AG04450 (cell line): ENCODE results near the gene MUC22. TPM values are rescaled to one million over a fixed set of nuclear protein-coding genes. Genes with fewer than 3 reads are reported as not detected.
"Not testable (repeated sequence)": the region's sequence is repeated elsewhere in the genome, so short reads cannot be mapped to it uniquely, and the experiment has no call there.

Experiments
- CTCF ChIA-PET: fragments of 300-600, 350-600 bp; formaldehyde crosslinking; extraction: SDS; loops from one replicate; lab custom pipeline; 2022; ENCODE audit warnings: antibody characterized with exemption, inconsistent platforms; lab: Charles Lee
- POLR2A ChIA-PET: fragments of 350-600 bp; formaldehyde crosslinking; extraction: SDS; loops from one replicate; lab custom pipeline; 2021; ENCODE audit warnings: antibody characterized with exemption, inconsistent platforms; lab: Yijun Ruan, JAX
- DNase-seq: peaks from one replicate; pipeline ENCODE4 v3.0.0-alpha.2; 2011; ENCODE audit warnings: low read depth, low spot score
- H3K27ac ChIP-seq: one replicate; pipeline ENCODE4 v1.5.1; 2012; ENCODE audit warnings: low read depth, low read length, control low read depth
- H3K27me3 ChIP-seq: one replicate; pipeline ENCODE4 v1.6.0; 2012; ENCODE audit warnings: low read length; ENCODE audit not compliant: control insufficient read depth, insufficient read depth
- H3K4me3 ChIP-seq: 2 replicates; pipeline ENCODE4 v1.5.1; 2011; ENCODE audit warnings: mild to moderate bottlenecking, low read depth, low read length, control low read depth
- H3K9me3 ChIP-seq: 2 replicates; pipeline ENCODE4 v1.5.1; 2012; ENCODE audit warnings: low read length; ENCODE audit not compliant: control insufficient read depth, insufficient read depth
- polyA plus RNA-seq: library from polyadenylated mRNA; depleted of rRNA; stranded (reverse); fragments of >200 nt; gene quantifications from 2 replicates; pipeline ENCODE4 v1.2.3, GENCODE V29; 2011
- TF ChIP-seq, protein P1 (sequence below): IDR thresholded peaks from 2 replicates; pipeline ENCODE4 v1.5.1; 2011; ENCODE audit warnings: low read depth, low read length, control low read depth, inconsistent platforms

The MUC22 gene
- polyA plus RNA-seq, 1 experiment: not detected

DNA sequence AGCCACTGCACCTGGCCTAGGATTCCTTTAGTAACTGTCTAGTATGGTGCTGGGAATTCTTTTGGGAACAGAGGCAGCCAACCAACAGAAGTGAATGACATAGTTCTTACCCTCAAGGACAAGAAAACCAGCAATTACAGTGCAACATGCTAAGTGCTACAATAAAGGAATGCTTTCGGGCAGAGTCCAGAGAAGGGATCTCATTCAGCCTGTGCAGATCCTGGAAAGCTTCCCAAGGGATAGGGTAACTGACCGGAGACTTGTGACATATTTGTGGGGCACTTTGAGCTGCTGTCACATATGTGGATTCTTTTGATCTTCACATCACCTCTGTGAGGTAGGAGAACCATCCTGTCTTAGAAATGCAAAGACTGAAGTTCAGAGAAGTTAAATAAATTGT is 55.3 kb downstream of the MUC22 start:
- Histone ChIP-seq H3K4me3 (no peak overlapping the region), H3K27me3 (peaks cover 7% of the 10 kb centered on the region), H3K9me3 (no peaks in the 10 kb centered on the region), H3K27ac (no peak overlapping the region)
- ChIA-PET POLR2A (no interaction called here), CTCF (no interaction called here)
- TF ChIP-seq, protein P1, sequence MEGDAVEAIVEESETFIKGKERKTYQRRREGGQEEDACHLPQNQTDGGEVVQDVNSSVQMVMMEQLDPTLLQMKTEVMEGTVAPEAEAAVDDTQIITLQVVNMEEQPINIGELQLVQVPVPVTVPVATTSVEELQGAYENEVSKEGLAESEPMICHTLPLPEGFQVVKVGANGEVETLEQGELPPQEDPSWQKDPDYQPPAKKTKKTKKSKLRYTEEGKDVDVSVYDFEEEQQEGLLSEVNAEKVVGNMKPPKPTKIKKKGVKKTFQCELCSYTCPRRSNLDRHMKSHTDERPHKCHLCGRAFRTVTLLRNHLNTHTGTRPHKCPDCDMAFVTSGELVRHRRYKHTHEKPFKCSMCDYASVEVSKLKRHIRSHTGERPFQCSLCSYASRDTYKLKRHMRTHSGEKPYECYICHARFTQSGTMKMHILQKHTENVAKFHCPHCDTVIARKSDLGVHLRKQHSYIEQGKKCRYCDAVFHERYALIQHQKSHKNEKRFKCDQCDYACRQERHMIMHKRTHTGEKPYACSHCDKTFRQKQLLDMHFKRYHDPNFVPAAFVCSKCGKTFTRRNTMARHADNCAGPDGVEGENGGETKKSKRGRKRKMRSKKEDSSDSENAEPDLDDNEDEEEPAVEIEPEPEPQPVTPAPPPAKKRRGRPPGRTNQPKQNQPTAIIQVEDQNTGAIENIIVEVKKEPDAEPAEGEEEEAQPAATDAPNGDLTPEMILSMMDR: no peak
- DNase-seq: no peak

DNA sequence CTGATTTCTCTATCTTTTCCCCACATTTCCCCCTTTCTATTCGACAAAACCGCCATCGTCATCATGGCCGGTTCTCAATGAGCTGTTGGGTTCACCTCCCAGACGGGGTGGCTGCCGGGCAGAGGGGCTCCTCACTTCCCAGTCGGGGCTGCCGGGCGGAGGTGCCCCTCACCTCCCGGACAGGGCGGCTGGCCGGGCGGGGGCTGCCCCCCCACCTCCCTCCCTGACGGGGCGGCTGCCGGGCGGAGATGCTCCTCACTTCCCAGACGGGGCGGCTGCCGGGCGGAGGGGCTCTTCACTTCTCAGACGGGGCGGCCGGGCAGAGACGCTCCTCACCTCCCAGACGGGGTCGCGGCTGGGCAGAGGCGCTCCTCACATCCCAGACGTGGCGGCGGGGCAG is 56.8 kb downstream of the MUC22 start:
- H3K27me3 ChIP-seq, H3K9me3 ChIP-seq, H3K4me3 ChIP-seq, POLR2A ChIA-PET, DNase-seq, CTCF ChIA-PET, H3K27ac ChIP-seq: not testable (repeated sequence)

- H3K27ac ChIP-seq, H3K27me3 ChIP-seq, DNase-seq, H3K9me3 ChIP-seq, H3K4me3 ChIP-seq, POLR2A ChIA-PET: not testable (repeated sequence)
- CTCF ChIA-PET: interaction anchor here (0.5 to 8.6 kb wide), 12 partner anchors 8 to 346 kb away, joined by 3 to 261 read pairs (median 4); partner anchors contain the start of genes MUCL3 and VARS2
Measured at GRCh38 chr6:31067891-31068668, 57.8 kb downstream of the MUC22 start.

- Histone ChIP-seq H3K9me3 (no peaks in the 10 kb centered on the region), H3K27me3 (peaks cover 4% of the 10 kb centered on the region), H3K27ac (no peak overlapping the region), H3K4me3 (no peak overlapping the region)
- TF ChIP-seq, protein P1: peak; percentile 96
- ChIA-PET POLR2A (no interaction called here), CTCF (interaction anchor here (0.5 to 8.6 kb wide), 26 partner anchors 8 to 347 kb away, joined by 3 to 261 read pairs (median 4); partner anchors contain the start of genes MUCL3 and VARS2)
- DNase-seq: peak; percentile 52
Measured at GRCh38 chr6:31068669-31069340, 58.5 kb downstream of the MUC22 start.

DNA sequence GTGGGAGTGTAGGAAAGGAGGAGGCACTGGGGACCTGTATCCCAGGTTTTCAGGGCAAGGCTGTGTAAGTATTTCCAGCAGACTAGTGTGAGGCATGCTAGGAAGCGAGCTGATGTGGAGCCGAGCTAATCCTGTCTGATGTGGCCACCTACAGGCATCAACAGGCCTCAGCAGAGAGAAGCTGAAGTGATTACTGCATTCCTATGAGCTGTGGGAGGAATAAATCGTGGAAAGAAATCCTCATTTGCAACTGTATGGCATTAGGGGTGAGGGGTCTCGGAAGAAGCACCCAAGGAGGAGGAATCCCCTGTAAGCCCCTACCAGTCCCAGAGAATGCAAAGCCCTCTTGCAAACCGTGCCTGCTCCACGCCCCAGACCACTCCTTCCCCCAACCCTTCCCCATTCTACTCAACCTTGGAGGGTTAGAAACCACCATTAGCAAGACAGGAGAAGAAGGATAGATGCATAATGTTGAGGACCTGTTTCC is 60.5 kb downstream of the MUC22 start:
- peak; percentile 60 for DNase-seq
- Histone ChIP-seq H3K27ac (no peak overlapping the region), H3K9me3 (no peaks in the 10 kb centered on the region), H3K27me3 (no peaks in the 10 kb centered on the region), H3K4me3 (no peak overlapping the region)
- ChIA-PET POLR2A (interaction anchor here (0.9 to 1.4 kb wide), 2 partner anchors 157 to 227 kb away, joined by 3 to 6 read pairs; partner anchors contain the start of gene VARS2), CTCF (interaction anchor here (0.6 to 8.6 kb wide), 25 partner anchors 10 to 318 kb away, joined by 3 to 261 read pairs (median 6); partner anchors contain the start of genes GTF2H4, MUCL3 and VARS2)
- TF ChIP-seq, protein P1: peak; percentile 88
